HK-2 (cell line): ENCODE results near the gene ZNF592.
"Not testable (repeated sequence)": the region's sequence is repeated elsewhere in the genome, so short reads cannot be mapped to it uniquely, and the experiment has no call there.

Experiments used
- DNase-seq: peaks from one replicate; pipeline ENCODE4 v3.0.0-alpha.2; 2018; ENCODE audit not compliant: unreplicated experiment

Gene ZNF592

DNA sequence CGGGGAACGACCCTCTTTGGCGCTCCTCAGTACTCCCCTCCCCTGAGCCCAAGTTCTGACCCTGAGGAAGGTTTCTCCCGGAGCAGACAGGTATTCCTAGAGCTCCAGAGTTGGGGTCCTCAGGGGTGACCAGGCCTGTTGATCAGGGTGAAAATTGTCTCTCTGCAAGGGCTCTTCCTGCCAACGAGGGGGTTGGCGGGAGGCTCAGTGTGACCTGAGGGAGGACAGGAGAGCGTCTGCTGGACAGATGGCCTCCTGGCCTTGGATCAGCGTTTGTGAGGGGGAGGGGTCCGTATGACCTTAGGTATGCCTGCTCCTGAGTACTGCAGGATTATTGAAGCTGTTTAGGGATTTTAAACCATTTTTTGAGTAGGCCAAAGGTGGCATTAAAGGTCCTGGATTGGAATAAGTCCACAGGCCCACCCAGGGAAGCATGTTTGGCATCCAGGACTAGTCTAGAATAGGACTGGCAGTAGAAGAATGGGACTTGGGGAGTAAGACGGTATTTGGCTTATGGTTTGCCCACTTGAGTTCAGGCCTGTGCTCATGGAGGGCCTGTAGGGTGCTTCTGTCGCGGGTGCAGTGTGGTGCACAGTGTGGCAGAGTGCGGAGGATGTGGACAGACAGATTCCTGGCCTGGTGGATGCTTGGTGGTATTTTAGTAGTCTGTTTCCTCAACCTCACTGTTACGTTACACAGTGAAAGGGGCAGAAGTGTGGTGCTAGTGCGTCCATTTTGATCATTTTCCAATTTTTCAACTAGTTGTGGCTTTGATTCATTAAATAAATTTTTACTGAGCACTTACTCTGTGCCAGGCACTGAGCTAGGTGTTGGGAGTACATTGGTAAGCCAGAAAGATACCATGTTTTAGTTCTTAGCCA is 959 bp downstream of the ZNF592 start:
- peak; percentile 17 for DNase-seq

DNA sequence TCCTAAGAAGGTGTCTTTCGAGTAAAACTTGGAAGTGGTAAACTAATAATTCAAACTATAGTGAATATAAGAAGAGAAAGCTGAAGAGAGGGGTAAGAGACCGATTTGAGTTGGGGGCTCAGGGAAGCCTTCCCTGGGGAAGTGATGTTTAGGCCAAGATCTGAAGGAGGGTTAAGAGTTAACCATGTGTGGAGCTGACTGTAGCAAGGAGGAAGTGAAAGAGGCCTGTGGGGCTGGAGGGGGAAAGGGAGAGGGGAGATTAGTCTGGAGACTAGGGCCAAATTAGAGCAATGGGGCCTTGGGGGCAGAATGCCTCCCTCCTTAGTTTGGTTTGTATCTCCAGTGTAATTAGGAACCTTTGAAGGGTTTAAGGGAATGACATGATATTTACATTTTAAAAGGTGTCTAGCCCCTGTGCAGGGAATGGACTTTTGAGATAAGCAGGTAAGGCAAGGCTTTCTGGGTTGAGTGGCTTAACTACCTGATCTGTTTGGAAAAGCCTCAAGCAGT is 2.2 kb downstream of the ZNF592 start:
- no peak for DNase-seq

DNA sequence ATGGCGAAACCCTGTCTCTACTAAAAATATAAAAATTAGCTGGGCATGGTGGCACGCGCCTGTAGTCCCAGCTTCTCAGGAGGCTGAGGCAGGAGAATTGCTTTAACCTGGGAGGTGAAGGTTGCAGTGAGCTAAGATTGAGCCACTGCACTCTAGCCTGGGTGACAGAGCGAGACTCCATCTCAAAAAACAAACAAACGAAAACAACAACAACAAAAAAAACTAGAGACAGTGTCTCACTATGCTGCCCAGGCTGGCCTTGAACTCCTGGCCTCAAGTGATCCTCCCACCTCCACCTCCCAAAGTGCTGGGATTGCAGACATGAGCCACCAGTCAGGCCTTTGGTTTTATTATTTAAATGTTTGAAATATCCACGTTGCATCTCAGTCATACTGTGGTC is 3.3 kb downstream of the ZNF592 start:
- not testable (repeated sequence) for DNase-seq

DNA sequence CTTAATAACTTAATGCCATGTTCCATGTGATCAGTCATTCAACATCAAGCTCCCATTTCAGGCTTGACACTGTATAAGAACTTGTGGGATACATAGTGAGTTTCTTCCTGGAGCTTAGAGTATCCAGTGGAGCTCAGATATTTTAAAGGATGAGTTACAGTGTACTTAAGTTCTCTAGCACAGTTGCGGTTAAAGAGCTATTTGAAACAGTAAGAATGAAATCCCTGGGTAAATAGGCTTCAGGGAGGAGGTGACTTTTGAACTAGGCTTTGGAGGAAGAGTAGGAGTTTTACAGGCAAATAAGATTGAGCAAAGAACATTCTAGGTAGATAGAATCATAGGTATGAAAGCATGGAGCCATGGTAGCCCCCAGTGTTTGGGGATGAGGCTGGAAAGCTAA is 3.8 kb downstream of the ZNF592 start:
- no peak for DNase-seq

DNA sequence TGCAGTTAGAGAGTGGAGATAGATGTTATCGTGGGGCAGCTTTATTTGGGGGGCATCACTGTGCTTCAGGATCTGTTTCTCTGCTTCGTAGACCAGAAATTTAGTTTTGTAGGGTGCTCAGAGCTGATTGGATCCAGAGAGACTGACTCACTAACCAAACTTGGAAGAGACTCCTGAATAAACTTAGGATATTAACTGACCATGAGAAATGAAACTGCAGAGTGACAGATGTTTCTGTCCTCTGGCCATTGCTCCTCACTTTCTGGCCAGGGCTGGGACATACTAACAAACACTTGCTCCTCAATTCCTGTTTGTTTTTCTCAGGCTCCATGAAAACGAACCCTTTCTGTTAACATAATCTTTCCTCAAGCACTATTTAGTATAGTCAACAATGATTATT is 4.3 kb downstream of the ZNF592 start:
- no peak for DNase-seq

DNA sequence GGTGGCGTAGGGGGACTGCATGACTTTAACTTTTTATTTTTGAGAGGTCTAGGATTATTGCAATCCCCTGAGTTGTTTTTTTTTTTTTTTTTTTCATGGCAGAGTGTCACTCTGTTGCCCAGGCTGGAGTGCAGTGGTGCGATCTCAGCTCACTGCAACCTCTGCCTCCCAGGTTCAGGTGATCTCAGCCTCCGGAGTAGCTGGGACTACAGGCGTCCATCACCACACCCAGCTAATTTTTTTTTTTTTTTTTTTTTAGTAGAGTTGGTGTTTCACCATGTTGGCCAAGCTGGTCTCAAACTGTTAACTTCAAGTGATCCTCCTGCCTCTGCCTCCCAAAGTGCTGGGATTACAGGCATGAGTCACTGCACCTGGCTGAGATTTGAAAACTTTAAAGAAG is 6.5 kb downstream of the ZNF592 start:
- not testable (repeated sequence) for DNase-seq

DNA sequence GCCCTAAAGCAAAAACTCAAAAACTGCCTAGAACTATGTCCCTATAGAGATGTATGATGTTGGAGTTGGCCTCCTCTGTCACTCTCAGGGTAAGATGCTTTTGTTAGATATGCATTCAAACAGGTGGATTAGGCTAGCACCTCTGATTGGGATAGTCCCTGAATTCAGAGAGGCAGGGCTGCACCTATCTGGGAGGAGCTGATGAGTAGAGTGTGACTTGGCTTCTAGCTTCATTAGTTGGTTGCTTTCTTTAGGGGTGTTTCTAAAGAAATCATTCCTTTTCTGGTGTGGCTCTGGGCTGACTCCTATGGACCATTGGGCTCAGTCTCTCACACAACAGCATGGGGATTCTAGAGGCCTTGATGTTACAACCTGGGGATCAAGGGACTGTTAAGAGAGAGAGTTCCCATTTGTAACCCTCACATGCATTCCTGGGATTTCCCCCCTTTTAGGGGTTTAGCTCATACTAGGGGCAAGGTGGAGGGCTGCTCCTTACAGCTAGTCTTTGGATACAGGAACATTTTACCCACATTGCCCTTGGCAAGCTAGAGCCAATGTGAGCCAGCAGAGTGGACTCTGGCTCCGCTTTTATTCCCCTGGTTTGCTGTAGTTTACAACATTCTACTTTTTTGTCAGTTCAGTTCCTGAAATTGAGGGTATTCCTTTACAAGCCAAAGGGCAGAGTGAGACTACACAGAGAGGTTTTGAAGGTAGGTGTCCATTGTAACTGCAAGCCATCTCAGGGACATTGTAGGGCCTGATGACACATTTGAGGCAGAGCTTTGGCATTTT is 7.5 kb downstream of the ZNF592 start:
- DNase-seq: no peak

DNA sequence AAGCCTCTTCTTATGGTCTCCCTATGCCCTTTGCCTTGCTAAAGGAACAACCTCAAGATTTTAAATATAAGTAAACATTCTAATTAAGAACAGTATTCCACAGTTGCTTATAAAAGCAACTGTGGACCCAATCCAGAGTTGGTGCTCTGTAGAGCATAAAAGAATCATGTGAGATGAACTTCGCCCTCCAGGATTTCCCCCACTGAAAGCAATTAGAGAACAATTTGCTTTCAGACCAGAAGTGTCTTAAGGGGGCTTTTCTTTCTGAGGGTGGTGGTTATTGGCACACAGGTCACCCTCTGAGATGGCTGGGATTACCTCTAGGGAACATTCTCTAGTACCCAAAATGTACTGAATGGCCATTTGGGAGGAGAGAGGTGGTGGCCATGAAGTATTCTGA is 10.6 kb downstream of the ZNF592 start:
- DNase-seq: no peak

DNA sequence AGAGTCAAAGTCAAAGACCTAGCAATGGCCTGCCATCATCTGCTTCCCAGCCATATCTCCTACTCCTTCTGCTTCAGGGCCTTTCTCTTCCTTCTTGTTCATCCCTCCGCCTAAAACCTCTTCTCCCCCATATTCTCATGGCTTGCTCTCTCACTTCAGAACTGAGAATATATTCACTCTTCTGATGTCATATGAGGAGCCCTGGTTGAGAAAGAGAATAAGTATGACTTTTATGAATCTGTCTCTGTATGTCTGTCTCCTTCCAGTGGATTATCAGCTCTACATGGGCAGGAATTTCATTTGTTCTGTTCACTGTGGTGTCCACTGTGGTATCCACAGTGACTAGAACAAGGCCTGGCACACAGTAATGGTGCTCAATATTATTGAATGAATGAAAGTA is 11.8 kb downstream of the ZNF592 start:
- no peak for DNase-seq

DNA sequence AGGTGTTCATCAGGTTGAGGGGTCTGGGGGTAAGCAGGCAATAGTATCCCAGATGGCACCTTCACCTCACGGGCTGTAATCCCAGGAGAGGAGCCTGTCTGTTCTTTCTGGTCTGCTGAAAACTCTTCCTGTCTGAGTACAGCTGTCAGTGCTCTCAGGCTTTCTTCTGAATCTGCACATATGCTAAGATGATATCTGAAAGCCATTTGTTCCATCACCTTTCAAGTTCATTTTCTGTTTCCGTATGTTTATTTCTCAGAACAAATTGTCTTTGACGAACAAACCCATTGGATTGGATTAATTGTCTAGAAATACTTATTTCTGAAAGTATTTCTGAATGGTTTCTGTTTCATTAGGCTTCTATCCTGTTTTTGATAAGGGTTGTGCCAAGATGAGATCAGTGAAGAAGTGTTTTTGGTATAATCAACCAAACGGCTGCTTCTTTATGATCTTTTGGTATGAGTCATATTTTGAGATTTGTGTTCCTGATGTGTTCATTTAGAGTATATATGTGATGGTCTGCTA is 13.3 kb downstream of the ZNF592 start:
- no peak for DNase-seq

DNA sequence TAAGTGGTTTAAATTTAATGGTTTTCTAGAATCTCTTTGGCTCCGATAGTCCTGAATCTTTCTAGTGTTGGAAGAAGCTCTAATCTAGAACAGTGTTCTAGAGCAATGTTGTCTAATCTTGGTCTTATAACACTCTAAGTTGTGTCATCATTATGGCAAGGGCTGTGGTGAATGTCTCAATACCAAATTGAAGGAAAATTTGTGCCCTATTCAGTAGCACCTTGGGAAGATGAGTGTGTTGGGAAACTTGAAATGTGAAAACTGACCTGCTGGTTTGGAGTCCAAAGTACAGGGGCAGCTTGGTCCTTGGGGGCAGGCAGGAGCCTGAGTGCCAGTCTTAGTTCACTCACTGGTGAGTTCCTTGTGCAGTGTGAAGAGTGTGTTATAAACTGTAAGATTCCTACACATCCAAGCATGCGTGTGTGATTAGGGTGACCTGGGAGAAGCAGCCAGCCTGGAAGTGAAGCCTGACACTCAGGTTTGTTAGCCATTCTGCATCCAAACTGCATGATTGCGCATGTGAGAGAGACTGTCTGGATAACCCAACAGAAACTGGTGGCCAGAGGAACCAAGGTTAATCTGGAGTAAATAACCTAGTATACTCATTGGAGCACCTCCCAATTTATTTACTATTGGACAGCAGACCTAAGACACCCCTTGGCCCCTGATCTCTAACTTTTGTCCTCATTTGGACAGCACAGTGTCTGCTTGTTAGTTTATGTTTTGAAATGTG is 14.6 kb downstream of the ZNF592 start:
- DNase-seq: no peak

DNA sequence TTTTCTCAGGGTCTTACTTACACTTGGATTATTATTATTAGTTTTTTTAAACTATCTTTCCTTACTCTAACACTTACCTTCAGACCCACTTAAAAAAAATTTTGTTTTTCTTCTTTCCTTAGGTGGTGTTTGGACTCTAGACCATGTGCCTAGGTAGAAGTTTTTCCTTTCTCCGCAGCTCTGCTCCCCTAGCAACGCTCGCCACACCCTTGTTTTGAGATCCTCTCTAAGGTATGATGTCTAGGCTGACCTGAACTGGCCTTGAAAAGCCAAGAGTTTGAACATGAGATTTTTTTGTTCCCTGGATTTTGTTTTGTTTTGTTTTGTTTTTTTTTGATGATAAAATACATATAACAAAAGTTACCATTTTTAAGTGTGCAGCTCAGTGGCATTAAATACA is 16.2 kb downstream of the ZNF592 start:
- no peak for DNase-seq

DNA sequence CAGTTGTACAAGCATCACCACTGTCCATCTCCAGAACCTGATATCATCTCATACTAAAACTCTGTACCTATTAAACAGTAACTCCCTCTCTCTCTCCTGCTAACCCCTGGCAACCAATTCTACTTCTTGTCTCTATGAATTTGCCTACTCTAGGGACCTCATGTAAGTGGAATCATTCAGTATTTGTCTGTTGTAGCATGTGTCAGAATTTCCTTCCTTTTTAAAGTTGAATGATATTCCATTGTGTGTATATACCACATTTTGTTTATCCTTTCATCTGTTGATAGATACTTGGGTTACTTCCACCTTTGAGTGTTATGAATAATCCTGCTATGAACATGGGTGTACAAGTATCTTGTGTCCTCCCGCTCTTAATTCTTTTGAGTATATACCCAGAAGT is 16.6 kb downstream of the ZNF592 start:
- no peak for DNase-seq

DNA sequence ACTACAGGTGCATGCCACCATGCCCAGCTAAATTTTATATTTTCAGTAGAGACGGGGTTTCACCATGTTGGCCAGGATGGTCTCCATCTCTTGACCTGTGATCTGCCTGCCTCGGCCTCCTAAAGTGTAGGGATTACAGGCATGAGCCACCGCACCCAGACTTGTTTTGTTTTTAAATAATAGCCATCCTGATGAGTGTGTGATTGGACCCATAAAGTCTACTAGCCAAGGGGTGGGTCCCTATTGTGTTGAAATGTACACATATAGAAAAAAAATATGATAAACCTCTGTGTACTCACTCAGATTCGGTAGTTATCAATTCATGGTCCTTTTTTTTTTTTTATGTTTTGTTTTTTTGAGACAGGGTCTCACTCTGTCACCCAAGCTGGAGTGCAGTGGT is 17.3 kb downstream of the ZNF592 start:
- no peak for DNase-seq

DNA sequence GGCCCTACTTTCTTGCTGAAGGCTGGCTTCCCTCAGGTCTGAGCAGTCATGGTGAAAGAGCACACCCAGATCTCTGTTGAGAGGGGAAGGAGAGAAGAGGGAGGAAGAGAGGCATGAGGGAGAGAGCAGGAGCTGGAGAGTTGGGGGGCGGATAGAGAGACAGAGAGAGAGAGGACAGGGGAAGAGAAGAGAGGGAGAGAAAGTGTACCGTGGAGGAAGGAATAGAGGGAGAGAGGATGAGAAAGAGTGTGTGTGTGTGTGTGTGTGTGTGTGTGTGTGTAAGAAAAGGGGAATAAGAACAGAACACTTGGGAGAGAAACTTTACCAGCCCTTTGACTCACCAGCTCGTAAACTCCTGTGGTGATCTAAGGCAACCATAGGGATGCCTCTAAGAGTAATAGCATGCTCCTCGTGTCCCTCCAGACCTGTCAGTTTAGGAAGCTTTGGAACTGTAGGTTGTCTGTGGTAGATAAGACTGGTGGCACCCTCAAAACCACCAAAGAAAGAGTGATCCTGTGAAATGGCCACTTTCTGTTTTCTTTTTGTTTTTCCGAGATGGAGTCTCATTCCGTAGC is 18.2 kb downstream of the ZNF592 start:
- no peak for DNase-seq

DNA sequence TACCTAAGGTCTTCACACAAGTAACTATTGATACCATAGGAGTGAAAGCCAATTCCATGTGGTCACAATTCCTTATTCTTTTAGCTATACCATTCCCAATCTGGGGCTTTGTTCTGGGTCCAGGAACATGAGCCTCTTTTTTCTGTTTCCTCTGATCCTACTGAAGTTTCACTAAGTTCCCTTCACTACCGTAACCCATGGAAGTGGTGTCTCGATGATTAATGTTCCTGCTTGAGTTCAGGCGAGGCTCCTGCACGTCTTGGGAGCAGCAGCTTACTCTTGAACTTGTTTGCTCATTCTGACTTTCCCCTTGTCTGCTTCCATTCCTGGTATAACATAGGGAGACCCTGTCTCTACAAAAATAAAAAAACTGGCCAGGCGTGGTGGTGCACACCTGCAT is 23.6 kb downstream of the ZNF592 start:
- no peak for DNase-seq

DNA sequence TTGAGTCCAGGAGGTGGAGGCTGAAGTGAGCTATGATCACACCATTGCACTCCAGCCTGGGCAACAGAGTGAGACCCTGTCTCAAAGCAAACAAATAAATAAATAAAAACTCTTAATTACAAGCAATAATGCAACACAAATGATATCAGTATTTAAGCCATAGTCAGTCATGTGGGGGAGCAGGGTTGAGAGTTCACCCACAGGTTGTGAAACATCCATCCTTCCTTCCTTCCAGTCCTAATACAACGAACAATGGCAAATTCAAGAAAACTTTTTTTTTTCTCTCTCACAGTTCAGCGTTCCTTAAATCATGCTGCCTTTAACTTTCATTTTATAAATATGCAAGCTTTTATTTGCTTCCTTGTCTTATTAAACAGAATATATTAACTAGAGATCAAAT is 24.1 kb downstream of the ZNF592 start:
- DNase-seq: no peak

DNA sequence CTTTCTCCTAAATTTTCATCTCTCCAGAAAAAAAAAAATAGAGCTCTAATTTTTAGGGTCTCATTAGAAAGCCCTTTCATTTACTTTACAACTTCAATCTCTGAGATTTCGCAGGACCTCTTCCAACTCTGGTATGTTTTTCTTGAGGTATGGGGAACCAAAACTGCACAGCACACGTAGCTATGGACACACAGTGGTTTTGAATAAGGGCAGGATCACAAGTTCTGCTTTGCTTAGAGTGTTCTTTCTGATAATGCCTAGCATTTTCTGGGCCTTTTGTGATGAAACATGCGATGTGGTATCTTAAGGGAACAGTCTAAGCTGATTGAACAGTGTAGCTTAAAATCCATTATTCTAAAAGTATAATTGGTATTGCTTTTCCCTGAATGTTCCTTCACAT is 25.3 kb downstream of the ZNF592 start:
- DNase-seq: no peak

DNA sequence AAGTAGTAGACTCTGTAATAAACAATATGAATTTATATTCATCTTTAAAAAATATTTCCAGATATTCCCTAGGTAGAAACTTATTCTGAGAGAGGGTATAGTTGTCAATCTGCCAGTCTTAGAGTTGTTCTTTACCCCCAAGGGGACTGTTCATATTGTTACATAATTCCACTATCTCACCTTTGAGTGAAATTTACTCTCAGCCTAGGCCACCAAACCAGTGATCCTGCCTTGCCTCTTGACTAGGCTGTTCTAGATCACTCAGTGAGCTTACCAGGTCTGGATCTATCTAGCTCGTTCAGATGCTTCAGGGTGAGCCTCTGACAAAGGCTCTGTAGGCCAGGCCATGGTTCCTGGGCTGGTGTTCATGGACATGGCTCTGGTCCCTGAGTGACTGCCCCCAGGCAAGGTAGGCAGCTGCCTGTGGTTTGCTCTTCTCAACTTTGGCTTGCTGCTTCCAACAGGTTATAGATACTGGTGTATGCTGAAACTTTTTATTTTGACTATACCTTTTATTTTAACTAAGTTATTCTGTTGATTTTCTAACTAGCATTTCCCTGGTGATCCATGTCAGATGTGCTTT is 27.6 kb downstream of the ZNF592 start:
- DNase-seq: no peak

DNA sequence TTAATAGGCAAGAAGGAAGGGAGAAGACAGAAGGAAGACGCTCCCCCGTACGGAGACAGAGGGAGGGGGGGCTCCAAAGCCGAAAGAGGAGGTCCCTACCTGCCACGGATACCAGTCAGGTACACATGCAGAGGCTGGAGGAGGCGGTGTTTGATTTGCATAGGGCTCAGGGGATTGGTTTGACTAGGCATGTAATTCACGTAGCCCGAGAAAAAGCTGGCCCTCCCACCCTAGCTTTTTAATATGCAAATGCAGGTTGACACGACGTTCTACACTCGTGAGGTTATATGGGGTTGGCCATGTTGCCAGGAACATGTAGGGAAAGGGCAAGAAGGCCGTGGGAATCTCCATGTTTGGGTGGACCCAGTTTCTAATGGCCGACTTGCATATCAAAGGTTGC is 29.8 kb downstream of the ZNF592 start:
- no peak for DNase-seq

DNA sequence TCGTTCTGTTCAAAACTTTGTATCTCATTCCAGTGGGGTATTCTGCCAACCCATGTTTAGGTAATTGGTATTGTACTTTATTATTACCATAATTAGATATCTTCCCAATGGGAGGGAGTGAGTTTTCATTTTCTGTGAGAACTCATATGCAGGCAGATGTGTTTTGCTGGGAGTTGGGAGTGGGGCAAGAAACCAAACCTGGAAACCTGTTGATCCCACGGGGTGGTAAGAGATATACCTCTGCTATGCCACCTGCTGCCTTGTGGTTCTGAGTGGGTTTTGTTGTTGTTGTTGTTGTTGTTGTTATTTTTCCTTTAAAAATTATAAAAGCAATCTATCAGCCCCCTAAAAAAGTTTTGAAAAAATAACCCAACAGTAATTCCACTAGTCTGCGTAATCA is 32.1 kb downstream of the ZNF592 start:
- no peak for DNase-seq
